Superior temporal gyrus (tissue), 1 donor: Measurements from ENCODE around the gene NAV2.

ENCODE experiments used
- DNase-seq: peaks from one replicate; pipeline ENCODE4 v3.0.0-alpha.2; 2016; ENCODE audit errors: extremely low spot score

Gene NAV2

DNA sequence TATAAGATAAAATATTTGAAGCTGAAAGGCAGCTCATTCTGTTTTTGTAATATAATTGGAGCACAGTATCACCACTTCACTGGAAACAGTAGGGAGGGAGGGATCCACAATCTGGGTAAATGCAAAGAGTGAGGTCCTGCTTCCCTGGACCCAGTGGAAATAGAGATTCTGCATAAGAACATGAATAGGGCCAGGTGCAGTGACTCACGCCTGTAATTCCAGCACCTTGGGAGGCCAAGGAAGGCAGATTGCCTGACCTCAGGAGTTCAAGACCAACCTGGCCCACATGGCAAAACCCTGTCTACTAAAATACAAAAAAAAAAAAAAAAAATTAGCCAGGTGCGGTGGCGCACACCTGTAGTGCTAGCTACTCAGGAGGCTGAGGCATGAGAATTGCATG, 303.9 kb downstream of the NAV2 start:
- no peak for DNase-seq

- no peak for DNase-seq
These were observed 304.7 kb downstream of the NAV2 start for GRCh38 chr11:20017320-20017719.

DNA sequence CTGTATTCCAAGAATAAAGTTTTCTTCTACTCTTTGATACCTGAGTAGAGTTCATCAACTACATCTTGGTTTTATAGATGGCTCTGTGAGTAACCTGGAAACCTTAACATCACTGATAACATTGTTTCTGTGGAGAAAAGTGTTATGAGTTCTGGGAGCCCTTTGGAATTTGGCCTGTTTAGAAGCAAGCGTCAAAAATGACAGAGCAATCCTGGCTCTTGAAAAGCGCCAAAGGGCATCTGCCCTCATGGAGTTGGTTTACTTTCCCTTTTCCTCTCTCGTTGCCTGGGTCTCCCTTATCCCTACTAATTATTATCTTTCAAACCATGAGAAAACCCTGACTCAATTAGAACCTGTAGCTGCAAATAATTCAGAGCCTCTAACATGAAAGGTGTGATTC, 307.6 kb downstream of the NAV2 start:
- DNase-seq = no peak

DNA sequence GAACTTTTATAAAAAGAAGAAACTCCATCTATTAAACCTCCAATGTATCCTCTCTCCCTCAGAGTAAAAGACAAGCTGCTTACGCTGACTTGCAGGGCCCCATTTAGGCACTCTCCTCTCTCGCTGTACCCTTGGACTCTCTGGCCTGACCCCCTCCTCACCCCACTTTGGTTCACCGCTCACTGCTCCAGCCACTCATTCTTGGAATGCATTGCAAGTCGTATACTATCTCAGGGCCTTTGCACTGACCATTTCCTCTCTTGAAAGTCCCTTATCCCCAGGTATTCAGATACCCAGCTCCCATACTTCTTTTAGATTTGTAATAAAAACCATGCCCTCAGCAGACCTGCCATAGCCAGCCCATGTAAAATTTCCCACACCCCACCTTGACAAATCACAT, 308.1 kb downstream of the NAV2 start:
- no peak for DNase-seq

GRCh38 chr11:20021212-20021611, 308.6 kb downstream of the NAV2 start:
- no peak for DNase-seq

DNA sequence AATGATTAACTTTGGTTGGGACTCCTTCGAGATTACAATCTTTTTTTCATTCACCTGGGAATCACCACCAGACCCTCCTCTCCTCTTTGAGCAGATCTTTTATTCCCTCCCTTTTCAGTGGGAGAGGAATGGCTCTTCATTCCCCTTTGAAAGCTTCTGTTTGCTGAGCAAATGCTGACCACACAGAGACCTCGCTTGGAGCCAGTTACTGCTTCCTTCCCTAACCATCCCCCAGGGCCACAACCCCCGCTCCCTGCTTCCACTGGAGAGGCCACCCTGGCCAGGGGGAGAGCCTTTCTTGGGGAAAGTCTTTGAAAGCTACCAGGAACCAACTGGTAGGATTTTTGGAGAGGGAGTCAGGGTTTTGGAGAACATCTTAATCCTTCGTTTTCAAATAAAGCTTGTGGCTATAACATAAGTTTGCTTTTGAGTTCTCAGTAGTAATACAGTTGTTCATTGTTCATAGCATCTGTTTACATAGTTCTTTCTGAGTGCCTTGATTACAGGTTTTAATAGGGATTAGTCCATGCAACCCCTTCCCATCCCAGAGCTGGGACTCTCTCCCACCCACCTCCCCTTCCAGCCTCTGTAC, 309.2 kb downstream of the NAV2 start:
- no peak for DNase-seq

DNA sequence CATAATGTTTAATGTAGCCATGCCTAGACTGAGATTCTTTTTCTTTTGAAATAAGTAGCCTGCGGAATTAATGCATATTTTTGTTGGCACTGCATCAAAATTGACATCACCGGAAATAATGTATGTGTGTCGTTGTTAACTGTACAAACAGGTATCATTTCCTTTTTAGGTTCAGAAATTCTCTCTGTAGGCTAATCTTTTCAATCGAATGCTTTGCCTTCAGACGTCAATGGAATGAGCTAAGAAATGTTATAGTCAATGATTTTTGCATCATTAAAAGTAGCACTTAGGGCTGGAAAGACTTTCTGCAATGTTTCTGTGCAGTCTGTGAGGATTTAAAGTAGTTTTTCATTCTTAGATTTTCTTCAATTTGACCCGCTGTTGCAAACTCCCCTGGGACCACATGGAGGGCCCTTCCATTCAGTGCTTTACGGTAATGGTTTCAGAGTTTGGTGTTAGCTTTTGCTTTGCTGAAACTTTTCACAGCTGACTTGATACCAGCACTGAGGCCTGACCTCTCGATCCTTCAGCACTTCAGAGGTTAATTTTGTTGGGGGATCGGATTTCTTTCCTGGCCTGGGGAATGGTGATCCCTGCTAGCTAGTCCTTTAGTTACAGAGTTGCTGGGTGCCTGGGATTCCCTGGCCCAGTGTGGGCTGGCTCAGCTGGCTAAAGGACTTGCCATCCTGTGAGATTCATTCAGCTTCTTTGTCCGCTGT, 309.9 kb downstream of the NAV2 start:
- no peak for DNase-seq

DNA sequence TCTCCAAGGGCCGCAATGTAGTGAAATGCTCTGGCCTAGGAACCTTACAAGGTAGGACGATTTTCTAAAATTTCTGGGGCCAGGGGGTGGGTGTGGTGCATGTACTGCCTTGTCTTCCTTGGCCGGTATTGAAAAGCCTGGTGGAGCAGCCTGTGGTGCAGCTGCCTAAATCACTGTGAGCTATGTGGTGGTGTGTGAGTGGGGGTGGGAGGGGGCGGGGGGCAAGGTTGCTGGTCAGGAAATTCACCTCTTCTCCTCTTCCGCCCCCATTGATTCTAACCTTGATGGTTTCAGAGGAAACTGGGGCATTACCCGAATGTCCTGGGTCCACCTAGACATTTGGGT, 310.4 kb downstream of the NAV2 start:
- no peak for DNase-seq

DNA sequence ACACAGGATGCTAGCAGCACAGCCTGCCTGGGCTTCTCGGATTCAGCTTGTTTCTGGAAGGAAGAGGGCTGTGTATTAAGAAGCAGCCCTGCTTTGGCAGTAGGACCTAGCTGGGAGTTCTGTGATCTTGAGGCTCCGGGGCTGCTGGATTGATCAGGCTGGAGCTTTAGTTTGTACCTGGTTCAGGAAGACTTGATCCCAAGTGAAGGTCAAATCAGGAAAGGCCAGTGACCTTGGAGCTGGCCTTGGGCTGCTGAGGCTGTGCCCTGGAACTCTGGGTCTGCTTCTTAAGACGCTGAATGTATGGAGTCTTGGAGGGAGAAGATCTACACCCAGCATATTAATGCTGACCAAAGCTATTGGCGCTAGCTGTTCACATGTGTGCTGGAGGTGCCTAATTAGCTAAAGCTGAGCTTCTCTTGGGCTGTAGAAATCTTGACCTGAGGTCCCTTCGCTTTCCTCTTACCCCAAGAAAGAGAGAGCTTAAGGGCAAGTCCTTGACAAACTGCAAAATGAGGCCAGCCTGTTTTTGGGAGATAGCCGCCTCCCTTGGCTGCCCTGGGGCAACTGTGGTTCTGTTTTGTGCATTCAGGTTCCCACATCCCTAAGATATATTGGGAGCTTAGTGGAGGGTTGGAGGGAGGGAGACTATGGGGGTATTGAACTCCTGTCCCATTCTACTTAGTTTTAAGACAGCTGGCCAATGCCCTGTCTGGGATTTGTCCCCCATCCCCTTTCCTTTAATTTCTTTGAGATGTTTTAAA, 311.7 kb downstream of the NAV2 start:
- DNase-seq = no peak

DNA sequence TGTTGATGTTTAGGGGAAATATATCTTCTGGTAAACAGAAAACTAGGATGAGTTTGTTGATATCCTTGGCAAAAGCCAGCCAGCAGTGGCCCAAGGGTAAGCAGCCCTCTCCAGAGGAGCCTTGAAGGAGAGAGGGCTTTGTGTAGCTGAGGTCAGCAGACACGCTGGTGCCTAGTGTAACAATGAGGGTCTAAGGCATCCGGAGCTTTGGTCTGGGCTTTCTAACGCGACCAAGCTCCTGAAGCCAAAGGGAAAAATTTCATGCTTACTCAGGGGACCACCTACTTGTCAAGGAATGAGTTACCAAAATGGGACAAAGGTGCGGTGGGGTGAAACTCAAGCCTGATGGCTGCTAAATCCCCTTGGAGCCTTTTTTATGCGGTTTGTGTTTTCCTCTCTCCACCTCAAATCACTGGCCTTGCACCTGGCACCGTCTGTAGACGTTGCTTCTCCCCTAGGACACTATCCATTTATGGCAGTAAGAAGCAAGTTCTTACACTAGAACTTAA, 312.7 kb downstream of the NAV2 start:
- no peak for DNase-seq

DNA sequence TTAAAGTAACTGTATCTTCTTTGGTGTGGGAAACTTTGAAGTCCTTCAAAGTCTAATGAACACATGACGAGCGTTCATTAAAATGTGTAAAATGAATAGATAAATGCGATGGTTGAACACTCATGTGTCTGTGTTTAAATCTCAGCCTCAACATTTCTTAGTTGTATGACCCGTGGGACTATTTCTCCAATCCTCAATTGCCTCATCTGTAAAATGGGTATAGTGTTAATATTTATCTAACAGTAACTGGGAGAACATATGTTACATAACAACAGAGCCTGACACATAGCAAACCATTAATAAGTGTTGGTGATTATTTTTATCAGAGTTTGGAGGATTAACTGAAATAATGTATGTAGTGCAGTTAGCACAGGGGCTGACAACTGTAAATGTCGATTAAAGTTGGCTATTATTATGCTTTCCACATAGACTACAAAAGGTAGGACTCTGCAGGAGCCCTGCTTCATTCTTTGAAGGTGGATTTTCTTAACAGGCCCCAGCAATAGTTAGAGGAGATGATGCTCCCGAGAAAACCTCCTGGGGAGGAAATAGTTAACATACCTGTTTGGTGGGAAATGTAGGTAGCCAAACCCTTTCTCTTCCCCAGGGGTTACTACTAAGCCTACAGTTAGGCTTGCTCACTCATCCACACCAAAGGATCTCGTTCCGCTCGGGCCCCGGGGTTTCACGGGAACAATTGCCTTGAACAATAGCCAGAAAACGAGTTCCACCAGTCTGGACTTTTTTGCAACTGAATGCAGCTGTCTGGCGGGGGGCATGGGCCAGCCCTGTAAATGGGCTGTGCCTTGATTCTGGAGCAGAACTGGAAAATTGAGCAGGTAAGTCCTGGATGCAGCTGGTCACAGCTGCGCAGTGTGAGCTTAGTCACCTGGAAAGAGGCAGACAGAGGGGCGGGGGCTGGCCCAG, 314.3 kb downstream of the NAV2 start:
- DNase-seq = no peak

GRCh38 chr11:20027556-20028013, 314.9 kb downstream of the NAV2 start:
- no peak for DNase-seq

DNA sequence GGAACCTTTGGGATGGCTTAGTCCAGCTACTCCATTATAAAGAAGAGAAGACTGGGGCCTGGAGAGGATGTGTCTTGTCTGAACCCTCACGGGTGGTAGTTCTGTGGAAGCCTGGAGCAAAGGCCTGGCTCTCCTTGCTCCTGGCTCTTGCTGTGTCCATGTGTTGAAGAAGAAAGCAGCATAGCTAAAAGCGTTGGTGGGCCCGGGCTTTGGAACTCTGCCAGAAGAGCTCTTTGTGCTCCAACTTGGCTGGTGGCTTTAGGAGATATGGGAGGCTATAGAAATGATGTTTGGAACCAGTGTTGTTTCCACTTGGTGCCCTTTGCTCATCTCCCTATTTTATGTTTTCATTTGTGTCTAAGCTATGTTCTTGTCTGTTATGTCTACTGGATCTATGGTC, 316.6 kb downstream of the NAV2 start:
- DNase-seq = no peak

DNA sequence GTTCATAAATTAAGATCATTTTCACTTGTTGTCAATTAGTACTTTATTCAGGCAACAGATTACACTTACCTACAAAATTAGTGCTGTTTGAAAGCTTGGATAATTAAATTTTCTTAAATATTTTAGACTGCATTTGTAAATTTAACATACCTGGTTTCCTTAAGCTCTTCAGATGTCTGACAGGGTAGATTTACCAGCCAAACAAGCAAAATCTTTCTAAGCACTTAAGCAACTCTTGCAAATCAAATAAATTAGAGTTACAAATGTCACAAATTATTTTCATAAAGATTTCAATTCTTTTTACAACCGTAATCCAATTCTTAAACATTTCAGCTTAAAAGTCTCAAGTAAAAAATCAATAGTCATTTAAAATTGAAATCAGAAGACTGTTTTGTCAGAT, 317.8 kb downstream of the NAV2 start:
- DNase-seq = no peak

DNA sequence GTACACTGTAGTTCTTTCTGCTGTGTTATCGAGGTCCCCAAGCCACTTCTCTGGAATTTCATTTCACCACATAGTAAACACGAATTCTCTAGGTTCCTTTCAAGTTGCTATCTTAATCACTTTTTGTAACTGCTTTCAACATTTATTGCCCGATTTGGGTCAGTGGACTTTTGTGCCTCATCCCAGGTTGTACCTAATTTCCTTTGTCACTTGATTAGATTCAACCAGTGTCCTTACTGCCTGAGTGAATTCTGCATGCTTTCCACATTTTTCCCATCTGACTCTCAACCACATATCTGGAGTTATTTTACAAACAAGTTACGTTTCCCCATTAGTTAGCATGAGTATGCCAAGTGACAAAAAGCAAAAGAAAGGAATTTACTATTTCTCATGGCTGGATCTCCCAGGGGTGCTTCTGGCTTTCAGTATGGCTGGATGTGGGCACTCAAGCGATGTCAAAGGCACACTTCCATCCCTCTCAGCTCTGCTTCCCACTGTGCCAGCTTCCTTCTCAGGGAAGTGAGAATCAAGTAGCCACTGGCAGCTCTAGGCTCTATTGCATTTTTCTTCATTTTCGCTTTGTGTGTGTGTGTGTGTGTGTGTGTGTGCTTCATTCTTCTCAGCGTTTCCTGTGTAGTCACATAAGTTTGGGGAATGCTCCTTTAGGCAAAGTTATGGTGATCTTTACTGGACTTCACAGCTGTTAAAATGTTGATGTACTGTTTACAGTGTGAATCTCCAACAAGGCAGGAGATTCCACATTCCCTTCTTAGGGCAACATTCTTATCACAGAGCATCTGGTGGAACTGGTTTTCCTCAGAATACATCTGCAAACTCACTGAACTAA, 318.7 kb downstream of the NAV2 start:
- DNase-seq = no peak

- DNase-seq = no peak
These were observed 319.5 kb downstream of the NAV2 start for GRCh38 chr11:20032127-20032526.

- peak; percentile 22 for DNase-seq
These were observed 320.1 kb downstream of the NAV2 start for GRCh38 chr11:20032577-20033260.

DNA sequence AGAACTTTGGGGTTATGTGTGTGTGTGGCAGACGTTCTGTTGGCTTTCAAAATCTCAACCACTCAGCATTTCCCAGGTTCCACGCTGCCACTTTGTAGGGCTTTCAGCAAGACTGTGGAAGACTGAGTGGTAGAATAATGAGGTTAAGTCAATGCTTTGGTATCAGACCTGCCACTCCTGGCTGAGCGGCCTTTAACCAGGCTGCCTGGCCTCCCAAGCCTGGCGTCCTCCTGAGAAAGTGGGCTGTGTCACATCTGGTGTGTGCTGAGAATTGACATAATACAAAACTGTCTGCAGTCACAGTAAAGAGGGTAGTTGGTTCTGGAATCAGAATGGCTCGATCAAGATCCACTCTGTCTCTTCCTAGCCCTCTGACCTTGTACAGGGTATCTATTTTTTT, 321.2 kb downstream of the NAV2 start:
- no peak for DNase-seq

DNA sequence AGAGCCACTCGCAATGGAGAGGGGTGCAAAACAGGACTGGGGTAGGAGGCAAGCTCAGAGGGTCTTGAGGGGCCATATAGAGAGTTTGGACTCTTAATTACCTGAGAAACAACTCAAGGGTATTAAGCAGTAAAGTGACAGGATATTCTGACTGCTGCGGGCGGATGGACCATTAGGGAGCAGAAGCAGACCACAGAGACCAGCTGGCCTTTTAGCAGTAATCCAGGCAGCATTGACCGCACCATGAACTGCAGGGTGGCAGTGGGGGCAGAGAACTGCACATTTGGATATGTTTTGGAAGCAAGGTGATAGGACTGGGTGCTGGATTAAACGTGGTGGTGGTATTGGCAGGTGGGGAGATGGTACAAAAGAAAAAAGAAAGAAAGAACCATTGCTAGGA, 322.3 kb downstream of the NAV2 start:
- DNase-seq = no peak

DNA sequence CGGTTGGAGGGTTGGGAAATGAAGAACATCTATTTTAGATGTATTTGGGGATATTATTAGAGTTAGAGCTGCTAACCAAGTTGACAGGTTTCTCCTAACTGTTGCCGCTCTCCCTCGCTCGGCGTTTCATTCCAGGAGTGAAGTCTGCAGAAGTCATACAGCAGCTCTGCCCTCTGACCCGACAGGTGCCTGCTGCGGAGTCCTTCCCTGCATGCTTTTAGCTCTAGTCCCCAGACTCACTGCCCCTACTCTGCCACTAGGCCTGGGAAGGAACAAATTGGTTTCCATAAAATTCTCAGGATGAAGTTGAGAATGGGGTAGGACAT, 322.7 kb downstream of the NAV2 start:
- DNase-seq = no peak
